GM18520 (cell line): ENCODE data around the gene B3GAT1.

Experiments
- ATAC-seq: cut with Tn5 transposase; IDR thresholded peaks from one replicate; pipeline ENCODE4 v1.9.1; 2021; ENCODE audit not compliant: unreplicated experiment

B3GAT1 gene

DNA sequence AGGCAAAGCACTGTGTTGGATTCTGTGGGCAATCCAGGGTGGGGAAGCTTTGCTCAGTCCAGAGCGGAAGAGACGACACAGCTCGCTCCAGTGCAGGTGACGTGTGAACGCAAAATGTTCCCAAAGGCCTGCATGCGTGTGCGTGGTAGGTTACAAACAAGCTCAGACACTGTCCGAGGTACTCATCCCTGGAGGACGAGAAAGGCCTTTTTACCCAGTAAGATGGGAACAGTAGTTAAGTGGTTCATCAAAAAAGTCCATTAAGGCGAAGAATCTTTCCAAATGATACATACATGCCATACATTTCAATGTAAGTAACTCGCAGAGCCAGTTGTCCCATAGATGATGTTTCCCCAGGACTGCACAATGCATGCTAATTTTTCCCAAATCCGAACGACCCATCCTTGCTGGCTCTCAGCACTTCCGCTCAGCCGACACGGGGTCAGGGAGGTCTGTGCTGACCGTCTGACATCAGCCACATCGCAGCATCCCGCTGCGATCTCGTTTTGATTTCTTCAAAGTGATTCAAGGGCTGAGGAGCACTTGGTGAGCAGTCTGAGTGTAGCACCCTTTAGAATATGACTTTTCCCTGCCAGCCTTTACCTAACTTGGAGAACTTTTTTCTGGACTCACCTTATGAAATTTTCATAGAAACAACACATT is 19.0 kb downstream of the B3GAT1 start:
- no peak for ATAC-seq

DNA sequence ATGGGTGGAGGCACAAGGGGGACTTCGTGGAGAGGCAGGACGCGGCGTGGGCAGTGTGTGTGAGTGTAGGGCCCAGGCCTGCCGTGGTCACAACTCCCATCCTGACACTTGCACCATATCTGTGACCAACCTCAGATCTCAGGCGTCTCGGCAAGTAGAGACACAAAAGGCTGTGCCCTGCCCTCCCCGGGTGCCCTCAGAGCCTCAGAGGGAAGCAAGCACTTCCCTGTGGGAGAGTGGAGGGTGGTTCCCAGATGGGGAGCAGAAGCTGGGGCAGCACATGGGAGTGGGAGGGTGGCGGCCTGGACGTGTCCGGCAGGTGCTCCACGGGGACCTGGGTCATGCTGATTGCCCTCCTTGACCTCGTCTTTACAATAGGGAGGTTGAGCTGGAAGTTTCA is 20.4 kb downstream of the B3GAT1 start:
- ATAC-seq, result no peak

- no peak for ATAC-seq
Measured at GRCh38 chr11:134390706-134391569, 21.1 kb downstream of the B3GAT1 start.

DNA sequence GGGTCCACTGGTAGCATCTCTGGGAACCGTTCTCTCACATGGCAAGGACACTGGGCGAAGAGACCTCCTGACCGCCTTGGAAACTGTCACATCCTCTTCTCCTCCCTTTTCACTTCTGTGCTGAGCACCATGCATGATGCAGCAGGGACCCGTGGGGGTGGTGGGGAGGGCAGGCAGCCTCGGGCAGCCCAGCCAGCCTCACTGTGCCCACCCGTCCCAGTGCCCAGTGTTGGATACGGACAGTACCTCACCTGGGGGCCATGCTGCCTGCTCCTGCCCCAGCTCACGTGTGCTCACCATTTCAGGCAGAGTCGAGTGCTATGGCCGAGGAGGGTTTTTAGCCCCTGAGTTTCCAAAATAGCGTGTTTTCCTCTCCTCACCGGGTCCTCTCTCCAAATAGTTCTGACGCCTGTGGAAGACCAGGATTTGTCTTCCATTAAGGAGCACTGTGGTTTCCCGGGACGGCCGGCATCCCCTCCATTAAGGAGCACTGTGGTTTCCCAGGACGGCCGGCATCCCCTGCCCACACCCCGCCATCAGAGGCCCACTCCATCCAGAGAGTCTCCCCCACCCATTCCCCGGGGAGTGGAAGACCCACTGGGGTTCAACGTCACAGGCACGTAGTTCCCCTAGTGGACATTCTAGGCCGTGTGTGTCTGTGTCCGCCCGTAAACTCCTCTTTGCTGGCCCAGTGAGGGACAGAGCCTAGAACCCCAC is 22.4 kb downstream of the B3GAT1 start:
- ATAC-seq, result no peak

DNA sequence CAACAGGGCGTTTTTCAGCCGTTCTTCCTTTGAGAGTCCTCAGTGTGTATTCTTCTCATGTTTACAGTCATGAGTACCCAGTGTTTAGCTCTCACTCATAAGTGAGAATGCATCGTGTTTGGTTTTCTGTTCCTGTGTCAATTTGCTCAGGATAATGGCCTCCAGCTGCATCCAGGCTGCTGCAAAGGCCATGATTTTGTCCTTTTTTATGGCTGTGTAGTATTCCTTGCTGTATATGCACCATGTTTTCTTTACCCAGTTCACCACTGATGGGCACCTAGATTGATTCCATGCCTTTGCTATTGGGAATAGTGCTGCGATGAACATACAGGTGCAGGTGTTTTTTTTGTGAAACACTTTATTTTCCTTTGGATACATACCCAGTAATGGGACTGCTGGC is 23.5 kb downstream of the B3GAT1 start:
- ATAC-seq, result no peak

GRCh38 chr11:134387501-134387900 is 24.5 kb downstream of the B3GAT1 start:
- ATAC-seq, result no peak

DNA sequence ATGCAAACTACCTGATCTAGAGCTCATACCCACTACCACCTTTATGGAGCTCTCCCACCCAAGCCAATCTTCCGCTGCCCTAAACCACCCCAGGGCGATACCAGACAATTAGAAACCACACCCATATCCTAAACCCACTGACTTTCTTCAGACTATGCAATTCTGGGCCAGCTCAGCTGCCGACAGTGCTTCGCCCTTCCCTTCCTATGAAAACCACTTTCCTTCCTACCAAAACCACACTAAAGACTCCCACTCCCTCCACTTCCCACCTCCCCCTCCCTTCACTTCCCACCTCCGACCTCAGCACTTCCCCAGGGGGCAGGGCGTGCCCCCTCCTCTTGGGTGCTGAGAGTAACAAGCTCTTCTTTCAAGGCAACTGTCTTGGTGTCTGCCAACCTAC is 25.1 kb downstream of the B3GAT1 start:
- ATAC-seq, result no peak

DNA sequence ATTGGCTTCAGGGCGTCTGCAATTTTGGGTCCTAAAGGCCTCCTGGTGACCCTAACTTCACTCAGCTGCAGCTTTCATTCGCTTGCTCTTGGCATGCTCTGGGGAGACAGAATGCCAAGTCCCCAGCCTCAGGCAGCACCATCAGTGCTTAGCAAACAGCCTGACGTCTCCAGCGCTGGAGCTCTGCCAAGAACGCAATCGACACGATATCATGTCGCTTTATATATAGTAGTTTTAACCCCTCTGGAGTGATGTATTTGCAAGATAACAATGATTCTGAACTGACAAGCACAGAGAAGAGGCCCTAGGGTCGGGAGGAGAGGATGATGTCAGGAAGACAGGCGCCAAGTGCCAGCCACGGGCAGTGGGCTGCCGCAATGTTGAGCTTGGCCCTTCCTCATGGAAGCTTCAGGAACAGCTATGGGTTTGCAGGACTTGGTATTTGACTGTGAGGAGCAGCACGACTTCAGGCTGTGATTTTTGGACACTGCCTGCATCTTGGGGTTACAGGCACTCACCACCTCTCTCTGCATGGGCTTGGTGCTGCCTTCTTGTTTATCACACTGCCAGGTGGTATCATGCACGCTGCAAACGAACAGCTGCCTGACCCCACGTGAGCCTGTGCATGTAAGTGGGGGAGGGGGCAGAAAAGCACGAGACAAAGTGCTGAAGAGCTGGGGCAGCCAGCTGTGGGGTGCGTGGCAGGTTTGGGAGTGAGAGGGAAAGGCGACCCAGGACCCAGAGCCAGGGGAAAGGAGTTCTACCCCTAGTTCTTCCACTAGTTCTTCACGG is 26.1 kb downstream of the B3GAT1 start:
- no peak for ATAC-seq

- ATAC-seq, result no peak
Measured at GRCh38 chr11:134385171-134385570, 26.9 kb downstream of the B3GAT1 start.

GRCh38 chr11:134384406-134384805 is 27.6 kb downstream of the B3GAT1 start:
- ATAC-seq, result no peak

- ATAC-seq, result no peak
Measured at GRCh38 chr11:134383576-134384221, 28.3 kb downstream of the B3GAT1 start.

DNA sequence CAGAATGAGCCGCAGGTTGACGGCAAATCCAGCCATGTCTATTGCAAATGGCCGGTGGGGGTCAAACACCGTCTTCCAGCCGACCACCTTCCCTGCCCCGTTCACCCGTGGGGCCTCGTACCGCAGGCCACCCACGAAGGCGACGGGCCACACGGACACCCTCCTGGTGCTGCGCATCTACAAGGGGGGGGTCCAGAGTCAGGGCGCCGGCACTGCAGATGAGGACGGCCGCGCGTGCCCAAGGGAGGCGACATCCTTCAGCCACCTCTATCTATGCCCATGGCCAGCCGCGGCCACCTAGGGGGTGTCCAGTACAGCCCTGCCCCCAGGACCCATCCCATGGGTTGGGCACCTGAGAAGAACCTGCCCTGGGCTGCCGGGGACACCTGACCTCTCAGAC is 29.2 kb downstream of the B3GAT1 start:
- no peak for ATAC-seq

DNA sequence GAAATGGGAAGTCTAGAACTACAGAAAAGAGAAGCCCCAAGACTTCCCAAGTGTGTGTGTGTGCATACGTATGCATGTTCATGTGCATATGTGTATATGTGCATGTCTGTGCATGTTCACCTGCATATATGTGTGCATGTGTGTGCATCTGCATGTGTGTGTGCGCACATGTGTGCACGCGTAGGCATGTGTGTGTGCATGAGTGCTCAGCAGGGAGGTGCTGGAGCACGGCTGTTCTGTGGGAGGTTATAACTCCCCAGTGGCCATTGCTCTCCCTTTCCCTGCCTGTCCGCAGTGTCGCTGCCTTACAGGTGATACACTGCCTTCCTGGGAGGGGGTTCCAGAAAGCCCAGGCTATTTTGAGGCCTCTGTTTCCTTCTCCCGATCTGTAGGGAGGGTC is 29.8 kb downstream of the B3GAT1 start:
- no peak for ATAC-seq

DNA sequence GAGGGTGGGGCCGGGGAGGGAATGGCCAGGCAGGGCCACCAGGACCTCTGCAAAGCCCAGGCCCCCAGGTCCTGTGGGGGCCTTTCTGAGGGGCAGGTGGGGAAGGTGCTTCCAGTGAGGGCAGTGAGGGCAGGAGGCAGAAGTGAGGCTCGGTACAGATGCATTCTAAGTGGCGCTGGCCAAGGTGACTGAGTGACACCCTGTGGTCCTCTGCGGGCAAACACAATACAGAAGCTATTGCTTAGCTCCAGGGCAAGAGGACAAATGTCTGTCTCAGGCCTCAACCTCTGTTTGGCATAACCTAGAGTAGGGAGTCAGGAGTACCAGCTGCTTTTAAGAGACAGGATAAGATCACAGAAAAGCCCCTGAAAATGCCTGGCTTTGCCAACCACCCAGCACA is 31.3 kb downstream of the B3GAT1 start:
- ATAC-seq, result no peak

- no peak for ATAC-seq
Measured at GRCh38 chr11:134380229-134380628, 31.8 kb downstream of the B3GAT1 start.

- ATAC-seq, result no peak
Measured at GRCh38 chr11:134379241-134379640, 32.8 kb downstream of the B3GAT1 start.

- ATAC-seq, result no peak
Measured at GRCh38 chr11:134377876-134378275, 34.2 kb downstream of the B3GAT1 start.

DNA sequence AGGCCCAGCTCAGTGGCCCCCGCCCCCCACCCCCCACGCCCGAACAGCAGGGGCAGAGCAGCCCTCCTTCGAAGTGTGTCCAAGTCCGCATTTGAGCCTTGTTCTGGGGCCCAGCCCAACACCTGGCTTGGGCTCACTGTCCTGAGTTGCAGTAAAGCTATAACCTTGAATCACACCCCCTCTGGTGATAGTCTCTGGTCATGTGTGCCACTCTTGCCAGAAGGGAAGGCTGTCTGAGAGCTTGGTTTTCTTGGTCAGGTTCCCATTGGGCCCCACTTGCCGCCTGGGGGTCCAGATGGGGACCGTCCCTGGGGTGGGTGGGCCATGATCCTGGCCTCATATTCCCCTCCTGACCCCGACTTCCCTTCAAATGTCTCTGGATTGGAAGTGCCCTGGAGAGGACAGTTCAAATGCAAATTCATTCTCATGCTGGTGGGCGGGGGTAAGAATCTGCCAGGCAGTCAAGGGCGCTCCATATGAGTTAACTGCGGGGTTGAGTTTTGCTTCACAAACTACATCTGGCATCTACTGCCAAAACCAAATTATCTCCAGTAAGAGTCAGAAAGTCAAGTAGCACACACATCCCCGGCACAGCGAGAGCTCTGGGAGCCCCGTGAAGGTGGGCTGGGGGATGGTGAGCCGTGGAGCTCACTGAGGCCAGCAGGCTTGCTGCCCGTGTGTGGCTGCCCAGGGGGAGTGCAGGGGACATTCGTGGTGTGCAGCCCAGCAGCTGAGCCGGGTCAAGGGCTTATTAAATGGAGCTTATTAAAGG is 35.7 kb downstream of the B3GAT1 start:
- ATAC-seq, result no peak

DNA sequence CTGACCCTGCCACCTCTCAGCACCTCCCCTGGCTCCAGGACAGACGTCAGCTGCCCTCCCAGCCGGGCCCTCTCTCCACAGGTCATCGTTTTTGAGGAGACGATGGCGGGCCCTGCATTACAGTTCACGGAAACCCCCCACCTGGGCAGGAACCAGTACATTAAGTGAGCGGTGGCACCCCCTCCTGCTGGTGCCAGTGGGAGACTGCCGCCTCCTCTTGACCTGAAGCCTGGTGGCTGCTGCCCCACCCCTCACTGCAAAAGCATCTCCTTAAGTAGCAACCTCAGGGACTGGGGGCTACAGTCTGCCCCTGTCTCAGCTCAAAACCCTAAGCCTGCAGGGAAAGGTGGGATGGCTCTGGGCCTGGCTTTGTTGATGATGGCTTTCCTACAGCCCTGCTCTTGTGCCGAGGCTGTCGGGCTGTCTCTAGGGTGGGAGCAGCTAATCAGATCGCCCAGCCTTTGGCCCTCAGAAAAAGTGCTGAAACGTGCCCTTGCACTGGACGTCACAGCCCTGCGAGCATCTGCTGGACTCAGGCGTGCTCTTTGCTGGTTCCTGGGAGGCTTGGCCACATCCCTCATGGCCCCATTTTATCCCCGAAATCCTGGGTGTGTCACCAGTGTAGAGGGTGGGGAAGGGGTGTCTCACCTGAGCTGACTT is 37.0 kb downstream of the B3GAT1 start:
- no peak for ATAC-seq
